Stimulated activated CD4-positive, alpha-beta T cell treated with anti-CD3 and anti-CD28 coated beads, Interleukin-15, amount 100 ng/mL, for 48 hours (primary cell): Measurements from ENCODE around the gene TENT4B.
"Not testable (repeated sequence)": the region's sequence is repeated elsewhere in the genome, so short reads cannot be mapped to it uniquely, and the experiment has no call there.

Source experiments
- DNase-seq, 2 donors: peaks; one replicate each; pipeline ENCODE4 v3.0.0-alpha.2; 2020; ENCODE audit warnings: low read depth in 2 of 2

Gene TENT4B

DNA sequence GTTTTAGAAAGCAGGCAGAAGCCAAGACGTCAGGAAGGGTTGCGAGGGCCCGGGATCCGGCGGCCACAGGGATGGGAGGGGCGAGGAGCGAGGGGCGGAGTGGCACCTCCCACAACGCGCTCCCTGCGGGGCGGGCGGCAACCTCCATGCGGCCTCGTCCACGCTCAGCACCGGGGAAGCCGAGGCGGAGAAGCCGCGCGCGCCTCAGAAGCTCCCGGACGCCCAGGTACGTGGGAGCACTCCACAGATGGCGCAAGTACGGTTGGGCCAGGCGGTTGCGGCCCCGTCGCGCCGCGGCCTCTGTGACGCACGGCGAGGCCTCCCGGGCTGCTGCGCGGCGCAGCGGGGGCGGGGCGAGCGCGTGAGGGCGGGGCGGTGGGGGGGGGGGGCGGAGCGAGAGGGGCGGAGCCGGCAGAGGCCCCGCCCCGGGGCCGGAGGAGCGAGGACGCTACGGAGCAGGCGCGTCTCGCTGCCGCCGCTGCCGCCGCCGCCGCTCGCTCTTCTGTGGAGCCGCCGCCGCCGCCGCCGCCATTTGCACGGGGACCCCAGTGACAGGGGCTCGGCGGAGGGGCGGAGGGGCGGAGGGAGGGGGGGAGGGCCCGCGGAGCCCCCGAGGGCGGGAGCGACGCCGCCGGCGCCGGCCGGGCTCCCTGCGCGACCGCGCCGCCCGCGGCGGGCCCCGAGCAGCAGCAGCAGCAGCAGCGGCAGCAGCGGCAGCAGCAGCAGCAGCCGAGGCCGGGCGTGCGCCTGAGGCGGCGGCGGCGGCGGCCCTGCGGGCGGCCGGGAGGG is at the start of gene TENT4B:
TSS of gene TENT4B (plus strand) at position 500 of the 789 bp plus-strand sequence. CDS start 316 bp downstream, outside the sequence.
- DNase-seq, result peak; percentile 77 to 79

DNA sequence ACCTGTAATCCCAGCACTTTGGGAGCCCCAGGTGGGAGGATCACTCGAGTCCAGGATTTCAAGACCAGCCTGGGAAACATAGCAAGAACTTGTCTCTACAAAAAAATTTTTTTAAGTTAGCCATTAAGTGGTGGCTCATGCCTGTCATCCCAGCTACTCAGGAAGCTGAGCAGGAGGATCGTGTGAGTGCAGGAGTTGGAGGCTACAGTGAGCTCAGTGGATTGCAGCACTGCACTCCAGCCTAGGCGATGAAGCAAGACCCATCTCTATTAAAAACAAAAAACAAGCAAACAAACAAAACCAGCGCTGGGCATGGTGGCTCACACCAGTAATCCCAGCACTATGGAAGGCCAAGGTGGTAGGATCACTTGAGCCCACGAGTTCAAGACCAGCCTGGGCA is 49.3 kb upstream of the TENT4B start:
- DNase-seq, result no peak

DNA sequence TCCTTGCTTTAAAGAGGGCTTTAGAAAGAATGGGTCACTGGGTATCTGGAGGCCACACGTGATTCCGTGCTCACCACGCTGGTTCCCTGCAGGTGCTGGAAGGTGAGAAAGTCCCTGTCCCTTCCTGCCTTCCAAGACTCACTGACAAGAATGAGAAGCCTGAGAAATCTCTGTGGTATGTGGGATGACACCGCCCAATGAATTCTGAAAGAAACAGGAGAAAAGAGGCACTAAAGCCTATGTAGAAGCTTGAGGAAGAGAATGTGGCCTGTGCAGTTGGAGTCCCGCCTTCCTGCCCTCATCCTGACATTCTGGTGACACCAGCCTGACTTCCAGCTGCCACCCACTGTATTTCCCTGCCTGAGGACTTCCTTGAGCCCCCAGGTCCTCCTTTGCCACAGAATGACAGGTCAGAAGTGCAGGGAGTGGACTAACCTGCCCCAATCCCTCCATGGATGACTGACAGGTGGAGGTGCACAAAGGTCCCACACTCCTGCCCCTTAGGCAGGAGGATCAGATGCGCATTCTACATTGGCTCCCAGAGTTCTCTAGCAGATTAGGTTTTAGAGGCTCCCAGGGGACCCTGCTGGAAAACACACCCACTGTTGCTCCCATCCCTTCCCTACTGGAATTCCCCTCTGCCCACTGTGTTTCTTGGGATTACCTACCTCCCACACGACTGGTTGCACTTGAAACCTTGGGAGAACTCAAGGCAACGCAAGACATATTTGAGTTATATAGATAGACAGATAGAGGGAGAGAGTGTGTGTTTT is 38.6 kb upstream of the TENT4B start:
- DNase-seq, result no peak

DNA sequence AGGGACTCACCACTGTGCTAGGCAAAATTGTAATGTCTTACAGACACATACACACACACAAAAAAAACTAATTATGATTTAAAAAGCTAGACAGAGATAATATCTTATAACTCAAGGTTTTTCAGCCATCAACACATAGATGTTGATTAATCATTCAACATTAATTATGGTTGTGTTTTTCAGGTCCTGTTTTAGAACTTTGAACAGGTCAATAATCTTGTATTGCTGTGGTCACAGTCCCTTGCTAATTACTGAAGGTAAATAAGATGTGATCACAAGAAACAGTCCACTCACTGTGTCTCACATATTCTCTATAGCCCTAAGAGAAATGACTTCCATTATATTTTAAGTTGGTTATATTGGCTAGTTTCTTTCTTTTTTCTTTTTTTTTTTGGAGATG is 32.4 kb upstream of the TENT4B start:
- DNase-seq, result no peak

DNA sequence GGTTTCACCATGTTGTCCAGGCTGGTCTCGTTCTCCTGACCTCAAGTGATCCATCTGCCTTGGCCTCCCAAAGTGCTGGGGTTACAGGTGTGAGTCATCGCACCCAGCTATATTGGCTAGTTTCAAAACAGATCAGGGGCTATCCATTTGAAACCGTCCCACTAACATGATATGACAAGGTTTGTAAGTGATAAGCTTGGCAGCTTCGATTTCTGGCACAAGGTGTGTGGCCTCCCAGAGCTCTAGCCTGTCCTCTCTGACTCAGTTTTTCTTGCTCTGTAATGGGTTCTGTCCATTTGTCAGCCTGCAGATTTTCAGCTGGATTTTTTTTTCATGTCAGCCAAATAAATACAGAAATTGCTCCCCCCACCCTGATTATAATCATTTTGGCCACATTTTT is 31.8 kb upstream of the TENT4B start:
- no peak for DNase-seq

DNA sequence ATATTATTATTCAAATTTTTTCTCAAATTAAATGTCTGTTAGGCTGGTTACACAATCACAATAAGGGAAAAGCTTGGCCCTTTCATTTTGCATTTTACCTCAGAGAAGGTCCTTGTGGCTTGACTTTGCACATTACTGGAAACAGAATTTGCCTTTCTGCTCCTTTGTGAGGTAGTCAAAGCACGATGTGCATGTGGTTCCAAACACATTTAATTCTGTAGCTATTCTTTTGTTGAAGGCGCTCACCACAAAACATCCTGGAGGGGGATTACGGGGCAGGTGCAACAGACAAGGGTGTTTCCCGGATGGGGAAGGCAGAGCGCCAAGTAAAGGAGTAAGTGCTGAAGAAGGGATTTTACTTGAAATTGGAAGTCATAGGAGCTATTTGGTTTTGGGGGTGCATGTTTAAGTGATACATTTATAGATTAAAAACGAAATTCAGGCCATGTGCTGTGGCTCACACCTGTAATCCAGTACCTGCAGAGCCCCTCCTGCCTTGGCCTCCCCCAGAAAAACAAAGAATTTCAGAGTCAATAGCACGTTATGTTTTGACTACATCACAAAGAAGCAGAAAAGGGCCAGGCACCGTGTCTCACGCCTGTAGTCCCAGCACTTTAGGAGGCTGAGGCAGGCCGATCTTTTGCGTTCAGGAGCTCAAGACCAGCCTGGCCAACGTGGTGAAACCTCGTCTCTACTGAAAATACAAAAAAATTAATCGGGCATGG is 31.2 kb upstream of the TENT4B start:
- peak; percentile 15 to 28 for DNase-seq

DNA sequence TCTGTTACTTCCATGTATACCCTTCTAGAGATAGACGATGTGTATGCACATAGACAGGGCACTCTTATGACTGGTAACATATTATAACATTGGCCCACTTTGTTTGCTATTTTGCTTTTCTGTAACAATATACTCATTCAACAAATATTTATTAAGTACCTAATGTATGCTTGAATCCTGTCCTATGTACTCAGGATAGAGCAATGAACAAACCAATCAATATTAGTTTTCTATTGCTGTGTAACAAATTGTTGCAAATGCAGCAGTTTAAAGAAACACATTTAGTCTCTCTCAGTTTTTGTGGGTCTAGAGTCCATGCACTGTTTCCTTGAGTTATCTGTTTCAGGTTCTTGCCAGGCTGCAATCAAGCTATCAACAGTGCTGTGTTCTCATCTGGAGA is 29.7 kb upstream of the TENT4B start:
- DNase-seq, result no peak

DNA sequence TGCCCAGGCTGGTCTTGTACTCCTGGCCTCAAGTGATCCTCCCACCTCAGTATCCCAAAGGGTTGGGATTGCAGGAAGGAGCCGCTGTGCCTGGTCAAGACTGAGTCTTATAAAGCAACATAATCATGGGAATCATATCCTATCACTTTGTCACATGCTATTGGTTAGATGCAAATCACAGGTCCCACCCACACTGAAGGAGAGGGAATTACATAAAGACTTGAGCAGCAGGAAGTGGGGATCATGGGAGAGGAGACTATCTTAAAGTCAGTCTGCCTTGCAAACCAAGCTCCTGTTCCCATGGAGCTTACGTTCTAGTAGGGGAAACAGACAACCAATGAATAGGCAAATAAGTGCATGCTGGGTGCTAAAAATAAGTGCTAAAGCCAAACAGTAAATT is 28.3 kb upstream of the TENT4B start:
- no peak for DNase-seq

DNA sequence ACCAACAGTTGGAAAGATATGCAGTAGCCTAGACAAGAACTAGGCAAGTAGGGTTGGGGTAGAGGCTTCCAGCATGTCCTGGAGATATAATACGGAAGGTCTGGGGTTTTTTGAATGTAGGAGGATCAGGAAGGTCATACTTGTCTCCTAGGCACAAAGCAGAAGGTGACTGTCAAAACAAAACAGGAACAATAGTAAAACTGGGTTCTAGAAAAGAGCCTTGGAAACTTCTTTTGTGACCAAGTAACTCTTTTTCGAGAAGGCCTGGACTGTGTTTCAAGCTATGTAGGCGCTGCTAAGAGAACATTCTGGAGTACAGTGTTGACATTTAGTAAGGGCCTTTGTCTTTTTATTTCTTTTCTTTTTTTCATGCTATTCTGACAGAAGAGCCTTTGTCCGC is 26.9 kb upstream of the TENT4B start:
- no peak for DNase-seq

DNA sequence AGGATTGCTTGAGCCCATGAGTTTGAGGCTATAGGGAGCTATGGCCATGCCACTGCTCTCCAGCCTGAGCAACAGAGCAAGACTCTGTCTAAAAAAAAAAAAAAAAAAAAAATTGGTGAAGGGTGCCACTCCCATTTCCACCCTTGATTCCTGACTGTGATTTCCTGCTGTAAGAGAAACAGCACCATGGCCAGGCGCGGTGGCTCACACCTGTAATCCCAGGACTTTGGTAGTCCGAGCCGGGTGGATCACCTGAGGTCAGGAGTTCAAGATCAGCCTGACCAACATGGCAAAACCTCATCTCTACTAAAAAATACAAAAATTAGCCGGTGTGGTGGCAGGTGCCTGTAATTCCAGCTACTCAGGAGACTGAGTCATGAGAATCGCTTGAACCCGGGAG is 20.5 kb upstream of the TENT4B start:
- DNase-seq, result not testable (repeated sequence)

DNA sequence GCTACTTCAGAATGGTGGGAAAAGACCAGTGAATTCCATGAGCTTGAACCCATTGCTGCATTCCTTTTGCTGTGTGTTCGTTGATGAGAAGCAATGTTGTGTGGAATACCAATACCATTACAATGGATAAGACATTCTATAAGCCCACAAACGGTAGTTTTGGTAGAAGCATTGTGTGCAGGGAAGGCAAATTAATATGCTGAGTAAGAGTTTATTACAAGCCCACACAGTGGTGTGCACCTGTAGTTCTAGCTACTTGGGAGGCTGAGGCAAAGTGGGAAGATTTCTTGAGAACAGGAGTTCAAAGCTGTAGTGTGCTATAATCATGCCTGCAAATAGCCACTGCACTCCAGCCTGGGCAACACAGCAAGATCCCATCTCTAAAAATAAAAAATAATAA is 19.9 kb upstream of the TENT4B start:
- DNase-seq, result no peak

DNA sequence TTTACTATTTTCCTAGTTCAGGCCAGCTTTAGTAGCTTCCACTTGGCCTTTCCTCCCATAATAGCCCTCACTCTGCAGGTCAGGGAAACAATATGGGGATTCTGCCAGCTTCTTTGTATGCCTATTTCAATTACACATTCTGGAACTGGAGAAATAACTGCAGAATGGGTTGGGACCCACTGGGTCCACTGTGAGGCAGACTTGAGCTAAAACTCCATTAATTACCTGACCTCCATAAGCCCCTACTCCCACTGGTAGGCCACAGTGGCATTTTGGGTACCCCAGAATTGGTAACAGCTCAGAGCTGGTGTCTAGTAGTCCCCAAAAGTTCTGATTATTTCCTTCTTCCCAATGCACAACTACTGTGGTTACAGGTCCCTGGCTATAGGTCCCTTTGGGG is 16.7 kb upstream of the TENT4B start:
- no peak for DNase-seq

DNA sequence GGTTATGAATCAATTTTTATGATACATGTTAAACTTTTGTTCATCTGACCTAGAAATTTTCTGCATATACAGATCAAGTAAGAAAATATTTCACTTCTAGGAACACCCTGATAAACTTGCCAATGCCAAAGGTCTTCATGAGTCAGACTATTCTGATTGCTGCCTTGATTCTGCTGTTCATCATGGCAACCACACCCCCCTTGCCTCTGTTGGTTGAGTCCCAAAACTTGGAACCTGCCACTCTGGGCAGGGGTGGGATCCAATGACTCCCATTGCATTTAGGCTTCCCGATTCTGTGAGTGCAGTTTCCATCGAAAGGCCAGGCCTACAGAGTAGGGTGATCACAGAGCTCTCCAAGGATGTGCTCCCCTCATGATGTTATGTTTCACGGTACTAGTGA is 15.8 kb upstream of the TENT4B start:
- no peak for DNase-seq

DNA sequence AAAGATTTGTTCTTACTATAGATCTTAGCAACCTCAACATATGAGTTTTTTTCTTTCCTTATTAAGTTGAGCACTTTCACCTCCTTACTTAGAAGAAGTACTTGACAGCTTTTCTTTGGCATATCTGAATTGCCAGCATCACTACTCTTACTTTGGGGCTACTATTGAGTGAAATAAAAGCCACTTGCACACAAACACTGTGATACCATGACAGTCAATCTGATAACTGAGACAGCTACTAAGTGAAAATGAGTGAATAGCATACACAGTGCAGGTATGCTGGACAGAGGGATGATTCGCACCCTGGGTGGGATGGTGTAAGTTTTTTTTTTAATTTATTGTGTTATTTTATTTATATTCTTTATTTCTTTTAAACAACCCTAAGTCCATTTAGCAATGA is 13.5 kb upstream of the TENT4B start:
- no peak for DNase-seq

DNA sequence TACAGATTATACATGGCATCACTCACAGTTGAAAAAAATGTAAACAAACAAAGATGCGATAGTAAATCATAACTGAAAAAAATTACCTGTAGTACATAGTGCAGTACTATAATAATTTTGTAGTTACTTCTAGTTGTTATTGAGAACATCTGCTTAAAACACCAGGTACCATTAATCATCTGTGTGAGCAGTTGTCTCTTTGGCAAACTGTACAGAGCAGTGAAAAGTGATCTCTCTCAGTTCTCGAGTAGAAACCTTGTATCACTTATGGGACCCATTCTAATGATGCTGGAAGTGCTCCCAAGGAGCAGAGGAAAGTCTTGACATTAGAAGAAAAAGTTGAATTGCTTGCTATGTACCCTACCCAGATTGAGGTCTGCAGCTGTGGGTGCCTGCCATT is 8.9 kb upstream of the TENT4B start:
- no peak for DNase-seq

DNA sequence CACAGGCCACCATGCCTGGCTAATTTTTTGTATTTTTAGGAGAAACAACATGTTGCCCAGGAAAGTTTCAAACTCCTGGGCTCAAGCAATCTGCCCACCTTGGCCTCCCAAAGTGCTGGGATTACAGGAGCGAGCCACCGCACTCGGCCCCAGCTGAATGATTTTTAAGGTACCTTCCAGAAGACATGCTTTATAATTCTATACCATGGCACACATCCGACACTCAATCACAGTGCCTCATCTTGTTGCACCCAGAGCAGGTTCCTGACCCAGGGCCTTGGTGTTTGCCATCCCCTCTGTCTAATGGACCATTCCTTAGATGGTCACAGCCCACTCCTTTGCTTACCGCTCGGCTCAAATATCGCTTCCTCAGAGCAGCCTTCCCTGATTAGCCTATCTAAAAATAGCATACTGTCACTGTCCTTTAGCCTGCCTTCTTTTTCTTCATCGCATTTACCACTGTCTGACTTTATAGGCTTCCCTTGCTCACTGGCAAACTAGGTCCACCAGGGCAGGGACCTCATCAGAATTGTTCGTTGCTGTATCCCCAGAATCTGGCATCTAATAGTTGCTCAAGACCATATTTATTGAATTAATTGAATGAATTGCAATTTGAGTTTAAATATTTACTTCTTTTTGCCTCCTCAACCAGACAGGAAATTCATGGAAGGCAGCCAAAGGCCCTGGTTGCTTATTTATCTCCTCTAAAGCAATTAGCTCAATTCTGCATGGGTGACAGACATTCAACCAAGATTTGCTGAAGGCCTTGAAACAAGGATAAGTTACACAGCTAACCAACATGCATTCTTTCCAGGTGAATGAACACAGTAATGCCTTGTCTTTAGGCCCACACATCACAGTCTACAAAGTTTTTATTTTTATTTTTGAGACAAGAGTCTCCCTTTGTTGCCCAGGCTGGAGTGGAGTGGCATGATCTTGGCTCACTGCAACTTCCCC is 6.3 kb upstream of the TENT4B start:
- DNase-seq, result no peak

DNA sequence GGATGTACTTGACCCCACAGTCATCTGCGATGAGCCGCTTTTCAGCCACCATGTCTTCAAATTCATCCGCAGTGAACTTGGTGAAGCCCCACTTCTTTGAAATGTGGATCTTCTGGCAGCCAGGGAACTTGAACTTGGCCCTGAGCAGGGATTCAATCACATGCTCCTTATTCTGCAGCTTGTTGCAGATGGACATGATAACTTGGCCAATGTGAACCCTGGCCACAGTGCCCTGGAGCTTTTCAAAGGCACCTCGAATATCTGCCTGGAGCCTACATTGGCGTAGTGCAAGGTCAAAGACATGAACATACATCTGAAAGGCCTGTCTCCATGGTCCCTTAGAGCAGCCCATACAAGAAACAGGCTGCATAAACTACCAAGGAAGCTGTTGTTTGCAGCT is 1.8 kb upstream of the TENT4B start:
- no peak for DNase-seq

DNA sequence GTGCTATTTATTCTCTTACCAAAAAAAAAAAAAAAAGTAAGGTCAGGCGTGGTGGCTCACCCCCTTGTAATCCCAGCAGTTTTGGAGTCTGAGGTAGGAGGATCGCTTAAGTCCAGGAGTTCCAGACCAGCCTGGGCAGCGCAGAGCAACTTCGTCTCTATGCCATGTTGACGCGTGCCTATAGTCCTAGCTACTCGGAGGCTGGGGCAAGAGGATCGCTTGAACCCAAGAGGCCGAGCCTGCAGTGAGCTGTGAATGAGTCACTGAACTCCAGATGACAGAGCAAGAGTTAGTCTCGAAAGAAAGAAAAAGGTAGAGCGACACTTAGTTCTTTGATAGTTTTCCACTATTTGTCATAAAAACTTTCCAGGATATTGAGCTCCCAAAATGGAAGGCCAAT is 1.4 kb upstream of the TENT4B start:
- peak in 1 of 2 donors; percentile 17 for DNase-seq

DNA sequence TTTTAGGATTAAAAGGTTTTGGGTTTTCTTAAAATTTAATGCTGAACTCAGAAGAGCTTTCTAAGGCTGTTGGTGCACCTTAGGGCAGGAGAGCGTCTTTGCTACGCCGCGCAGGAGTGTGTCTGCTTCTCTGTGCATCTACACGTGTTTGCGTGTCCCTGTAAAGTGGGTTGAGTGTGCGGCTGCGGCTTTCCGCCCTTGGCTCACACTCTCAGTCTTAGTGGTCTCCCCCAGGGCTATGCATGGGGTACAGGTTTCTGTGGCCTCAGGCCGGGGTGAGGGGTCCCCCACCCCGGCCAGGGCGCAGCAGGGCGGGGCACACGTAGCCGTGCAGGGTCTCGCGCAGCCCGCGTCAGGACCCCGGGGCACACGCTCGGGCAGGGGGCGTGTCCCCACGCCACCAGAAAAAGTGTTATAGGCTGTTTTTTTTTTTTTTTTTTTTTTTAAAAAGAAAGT is 727 bp upstream of the TENT4B start:
- peak; percentile 68 to 79 for DNase-seq

DNA sequence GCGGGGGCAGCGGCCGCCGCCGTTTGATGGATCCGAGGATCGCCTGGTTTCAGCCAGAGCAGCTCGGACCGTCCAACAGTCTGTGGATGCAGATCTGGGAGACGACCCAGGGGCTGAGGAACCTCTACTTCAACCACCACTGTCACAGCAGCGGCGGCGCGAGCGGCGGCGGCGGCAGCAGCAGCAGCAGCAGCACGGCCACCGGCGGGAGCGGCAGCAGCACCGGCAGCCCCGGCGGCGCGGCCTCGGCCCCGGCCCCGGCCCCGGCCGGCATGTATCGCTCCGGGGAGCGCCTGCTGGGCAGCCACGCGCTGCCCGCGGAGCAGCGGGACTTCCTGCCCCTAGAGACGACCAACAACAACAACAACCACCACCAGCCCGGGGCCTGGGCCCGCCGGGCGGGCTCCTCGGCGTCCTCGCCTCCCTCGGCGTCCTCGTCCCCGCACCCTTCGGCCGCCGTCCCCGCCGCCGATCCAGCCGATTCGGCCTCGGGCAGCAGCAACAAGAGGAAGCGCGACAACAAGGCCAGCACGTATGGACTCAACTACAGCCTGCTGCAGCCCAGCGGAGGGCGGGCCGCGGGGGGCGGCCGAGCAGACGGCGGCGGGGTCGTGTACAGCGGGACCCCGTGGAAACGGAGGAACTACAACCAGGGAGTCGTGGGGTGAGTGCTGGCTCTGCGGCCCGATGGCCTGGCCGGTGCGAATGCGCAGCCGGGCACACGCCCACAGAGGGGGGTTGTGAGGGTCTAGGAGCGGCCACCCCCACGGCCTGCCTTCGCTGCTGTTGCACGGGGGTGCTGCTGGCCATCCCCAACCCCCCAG is 702 bp downstream of the TENT4B start:
- peak in 1 of 2 donors; percentile 18 for DNase-seq
